MCF 10A (cell line): ENCODE data around the gene CAMK2B. TPM values are rescaled to one million over a fixed set of nuclear protein-coding genes. Genes with fewer than 3 reads are reported as not detected.

Source experiments
- BruUV-seq: library from RNA; stranded (reverse); fragments of 400-500 nt; replicated peaks from 2 replicates; lab custom pipeline; 2021; lab: Mats Ljungman, UMichigan
- CTCF ChIA-PET: fragments of 300-600 bp; sonication (Branson Sonifier 250); formaldehyde crosslinking; extraction: SDS; loops from one replicate; lab custom pipeline; 2021; ENCODE audit warnings: antibody characterized with exemption, inconsistent platforms; lab: Yijun Ruan, JAX
- POLR2A ChIA-PET: fragments of 300-600, 350-650 bp; sonication (Branson Sonifier 250); formaldehyde crosslinking; extraction: SDS; loops from one replicate; lab custom pipeline; 2020; ENCODE audit warnings: antibody characterized with exemption, inconsistent platforms; lab: Yijun Ruan, JAX
- DNase-seq: peaks from one replicate; pipeline ENCODE4 v3.0.0-alpha.2; 2018; ENCODE audit not compliant: unreplicated experiment
- H3K27ac Mint-ChIP-seq: one replicate; pipeline ENCODE4 v1.8.0; 2022; ENCODE audit warnings: mild to moderate bottlenecking, low read depth, mixed read lengths; ENCODE audit not compliant: unreplicated experiment
- H3K27me3 Mint-ChIP-seq: one replicate; pipeline ENCODE4 v1.8.0; 2022; ENCODE audit warnings: mixed read lengths; ENCODE audit not compliant: insufficient read depth, unreplicated experiment
- H3K36me3 Mint-ChIP-seq: one replicate; pipeline ENCODE4 v1.8.0; 2022; ENCODE audit warnings: mild to moderate bottlenecking, moderate library complexity, mixed read lengths; ENCODE audit not compliant: insufficient read depth, unreplicated experiment
- H3K4me1 Mint-ChIP-seq: one replicate; pipeline ENCODE4 v1.8.0; 2022; ENCODE audit warnings: mixed read lengths; ENCODE audit not compliant: insufficient read depth, unreplicated experiment
- H3K4me3 Mint-ChIP-seq: one replicate; pipeline ENCODE4 v1.8.0; 2022; ENCODE audit warnings: mild to moderate bottlenecking, moderate library complexity, mixed read lengths; ENCODE audit not compliant: unreplicated experiment
- H3K9me3 Mint-ChIP-seq: one replicate; pipeline ENCODE4 v1.8.0; 2022; ENCODE audit warnings: mixed read lengths; ENCODE audit not compliant: unreplicated experiment
- CTCF ChIP-seq: fragments of 200-600 bp; IDR thresholded peaks from one replicate; pipeline ENCODE4 v1.8.0; 2022; ENCODE audit warnings: antibody characterized with exemption, mild to moderate bottlenecking; ENCODE audit not compliant: unreplicated experiment
- intact Hi-C: fragments of 100-400 bp; cut with micrococcal nuclease; formaldehyde crosslinking; loops from 2 replicates; pipeline ENCODE4 v1.14.1; 2022
- total RNA-seq: library from RNA; stranded (reverse); gene quantifications from 2 replicates; pipeline ENCODE4 v1.2.3, GENCODE V29; 2022

Gene CAMK2B
- total RNA-seq, 1 experiment from 2014 or later, result 1.8 TPM

- ChIA-PET POLR2A (no interaction called here), CTCF (no interaction called here)
- no peak for TF ChIP-seq CTCF
- H3K4me1 Mint-ChIP-seq, result no peaks in the 10 kb centered on the region
- H3K27me3 Mint-ChIP-seq, result no peaks in the 10 kb centered on the region
- no peaks in the 10 kb centered on the region for H3K36me3 Mint-ChIP-seq
- no TSS peak for BruUV-seq
- DNase-seq, result no peak
- H3K27ac Mint-ChIP-seq, result no peak overlapping the region
- H3K9me3 Mint-ChIP-seq, result no peaks in the 10 kb centered on the region
- intact Hi-C loops, result no loop called here
- H3K4me3 Mint-ChIP-seq, result no peak overlapping the region
Measured at GRCh38 chr7:44284881-44285541, 40.4 kb downstream of the CAMK2B start.

GRCh38 chr7:44284216-44284615 is 41.2 kb downstream of the CAMK2B start:
- Mint-ChIP-seq H3K4me3 (no peak overlapping the region), H3K4me1 (no peaks in the 10 kb centered on the region), H3K27ac (no peak overlapping the region), H3K9me3 (no peaks in the 10 kb centered on the region), H3K36me3 (no peaks in the 10 kb centered on the region), H3K27me3 (no peaks in the 10 kb centered on the region)
- ChIA-PET POLR2A (no interaction called here), CTCF (no interaction called here)
- no peak for DNase-seq
- intact Hi-C loops, result no loop called here
- BruUV-seq, result no TSS peak
- no peak for TF ChIP-seq CTCF

- CTCF ChIA-PET, result interaction anchor here (0.7 kb wide), 1 partner anchor 47 kb away, joined by 3 read pairs; no protein-coding TSS in a partner anchor
- Mint-ChIP-seq H3K4me3 (no peak overlapping the region), H3K4me1 (no peaks in the 10 kb centered on the region), H3K27me3 (no peaks in the 10 kb centered on the region), H3K36me3 (no peaks in the 10 kb centered on the region), H3K27ac (no peak overlapping the region), H3K9me3 (no peaks in the 10 kb centered on the region)
- TF ChIP-seq CTCF, result no peak
- intact Hi-C loops, result no loop called here
- no TSS peak for BruUV-seq
- POLR2A ChIA-PET, result no interaction called here
- DNase-seq, result no peak
Measured at GRCh38 chr7:44283381-44284211, 41.8 kb downstream of the CAMK2B start.

- H3K9me3 Mint-ChIP-seq, result no peaks in the 10 kb centered on the region
- POLR2A ChIA-PET, result no interaction called here
- H3K27me3 Mint-ChIP-seq, result no peaks in the 10 kb centered on the region
- H3K4me3 Mint-ChIP-seq, result no peak overlapping the region
- BruUV-seq, result no TSS peak
- no peak overlapping the region for H3K27ac Mint-ChIP-seq
- H3K36me3 Mint-ChIP-seq, result no peaks in the 10 kb centered on the region
- no peak for TF ChIP-seq CTCF
- DNase-seq, result no peak
- intact Hi-C loops, result no loop called here
- CTCF ChIA-PET, result no interaction called here
- no peaks in the 10 kb centered on the region for H3K4me1 Mint-ChIP-seq
Measured at GRCh38 chr7:44282601-44283171, 42.7 kb downstream of the CAMK2B start.
